HepG2 (cell line): Measurements from ENCODE around the gene MRPL36. TPM values are rescaled to one million over a fixed set of nuclear protein-coding genes. Genes with fewer than 3 reads are reported as not detected.

Experiments
- ADNP ChIP-seq: sonication (generic); formaldehyde crosslinking; IDR thresholded peaks from 2 replicates; pipeline ENCODE4 v1.4.0; 2020; ENCODE audit warnings: missing genetic modification reagents
- CCAR2 ChIP-seq: fragments of 200-400 bp; formaldehyde crosslinking; optimal IDR thresholded peaks from 2 replicates; pipeline ENCODE3; 2018; ENCODE audit warnings: low read depth, mild to moderate bottlenecking, low read length, moderate library complexity
- GLI4 ChIP-seq: sonication (generic); formaldehyde crosslinking; IDR thresholded peaks from 2 replicates; pipeline ENCODE4 v1.5.1; 2020; ENCODE audit warnings: missing genetic modification reagents, mild to moderate bottlenecking, moderate library complexity, borderline replicate concordance
- KLF16 ChIP-seq, 2 experiments: sonication (generic) in 1 of 2; formaldehyde crosslinking in 1 of 2; IDR thresholded peaks; 2 replicates each; pipeline versions ENCODE4 v1.6.1 to v1.8.0; 2016 to 2023; ENCODE audit warnings: missing genetic modification reagents in 2 of 2, missing compliant biosample characterization in 1 of 2
- PRDM10 ChIP-seq: sonication (generic); formaldehyde crosslinking; IDR thresholded peaks from 2 replicates; pipeline ENCODE4 v1.4.0; 2020; ENCODE audit warnings: low read depth, missing genetic modification reagents
- RFXAP ChIP-seq: sonication (generic); formaldehyde crosslinking; IDR thresholded peaks from 2 replicates; pipeline ENCODE4 v1.4.0; 2020; ENCODE audit warnings: missing genetic modification reagents, borderline replicate concordance
- ZGPAT ChIP-seq: IDR thresholded peaks from 2 replicates; pipeline ENCODE4 v1.6.1; 2016; ENCODE audit warnings: mild to moderate bottlenecking
- ZKSCAN5 ChIP-seq: sonication (generic); formaldehyde crosslinking; IDR thresholded peaks from 2 replicates; pipeline ENCODE4 v1.5.1; 2020; ENCODE audit warnings: mild to moderate bottlenecking, missing genetic modification reagents
- ZNF10 ChIP-seq: sonication (generic); formaldehyde crosslinking; IDR thresholded peaks from 2 replicates; pipeline ENCODE4 v1.4.0; 2020; ENCODE audit warnings: mild to moderate bottlenecking, low read depth, missing genetic modification reagents, borderline replicate concordance
- ZNF124 ChIP-seq: sonication (generic); formaldehyde crosslinking; IDR thresholded peaks from 2 replicates; pipeline ENCODE4 v1.4.0; 2020; ENCODE audit warnings: missing genetic modification reagents
- ZNF234 ChIP-seq: sonication (generic); formaldehyde crosslinking; conservative IDR thresholded peaks from 2 replicates; pipeline ENCODE4 v1.5.1; 2020; ENCODE audit warnings: mild to moderate bottlenecking, missing genetic modification reagents
- ZNF333 ChIP-seq: sonication (generic); formaldehyde crosslinking; IDR thresholded peaks from 2 replicates; pipeline ENCODE4 v1.4.0; 2020; ENCODE audit warnings: mild to moderate bottlenecking, missing genetic modification reagents, borderline replicate concordance
- ZNF569 ChIP-seq: sonication (generic); formaldehyde crosslinking; IDR thresholded peaks from 2 replicates; pipeline ENCODE4 v1.5.0; 2020; ENCODE audit warnings: mild to moderate bottlenecking, missing genetic modification reagents, moderate library complexity, borderline replicate concordance
- ZNF670 ChIP-seq: sonication (generic); formaldehyde crosslinking; IDR thresholded peaks from 2 replicates; pipeline ENCODE4 v1.8.0; 2022; ENCODE audit warnings: mild to moderate bottlenecking, missing genetic modification reagents, borderline replicate concordance
- ZNF7 ChIP-seq: IDR thresholded peaks from 2 replicates; pipeline ENCODE4 v1.6.1; 2016; ENCODE audit warnings: missing biosample characterization, missing genetic modification reagents
- ZNF703 ChIP-seq: sonication (generic); formaldehyde crosslinking; IDR thresholded peaks from 2 replicates; pipeline ENCODE4 v1.5.1; 2020; ENCODE audit warnings: missing genetic modification reagents, mild to moderate bottlenecking, moderate library complexity, borderline replicate concordance
- ZNF788 ChIP-seq: sonication (generic); formaldehyde crosslinking; IDR thresholded peaks from 2 replicates; pipeline ENCODE4 v1.5.0; 2020; ENCODE audit warnings: mild to moderate bottlenecking, missing genetic modification reagents, borderline replicate concordance
- ZNF839 ChIP-seq: sonication (generic); formaldehyde crosslinking; IDR thresholded peaks from 2 replicates; pipeline ENCODE4 v1.4.0; 2020; ENCODE audit warnings: missing genetic modification reagents, mild to moderate bottlenecking, borderline replicate concordance
- polyA plus RNA-seq, 8 experiments: library from polyadenylated mRNA; depleted of rRNA in 3 of 8; stranded (reverse) in 7 of 8; unstranded in 1 of 8; fragments of >200 nt; fragmentation: Illumina TruSeq in 4 of 8; extraction: Trizol in 4 of 8; gene quantifications; 2 replicates each; pipeline versions ENCODE4 v1.2.1 to v1.2.3, GENCODE V29; 2011 to 2016; ENCODE audit warnings: low read depth in 4 of 8, missing spikeins in 1 of 8, mixed read lengths in 1 of 8; ENCODE audit not compliant: insufficient read depth in 1 of 8
- total RNA-seq, 5 experiments: library from RNA; depleted of rRNA; stranded (reverse); fragments of >200 nt; fragmentation: Illumina TruSeq; extraction: Trizol; gene quantifications; 2 replicates each; pipeline ENCODE4 v1.2.3, GENCODE V29; 2016; ENCODE audit warnings: low read depth in 1 of 5
- TF ChIP-seq, protein P1 (sequence below): sonication (generic); formaldehyde crosslinking; IDR thresholded peaks from 2 replicates; pipeline ENCODE4 v1.4.0; 2020; ENCODE audit warnings: missing genetic modification reagents, borderline replicate concordance

Gene MRPL36
- total and polyA plus RNA-seq, 2 of the 13 experiments (the other 11 are each of a cell fraction or from before 2014, with no cell fraction given): 71.3 to 113 TPM

- TF ChIP-seq ZNF788 (CRISPR knock-in tag) (peak; percentile 73; the same call in 1 of the 2 replicates), ZNF10 (CRISPR knock-in tag) (0 out of 2 replicates have a peak, but pooled peaks have one; percentile 40), ZNF569 (CRISPR knock-in tag) (no peak), ZNF7 (CRISPR knock-in tag) (no peak), ZNF333 (CRISPR knock-in tag) (no peak), RFXAP (peak; percentile 57; the same call in 1 of the 2 replicates), ZKSCAN5 (CRISPR knock-in tag) (no peak), GLI4 (CRISPR knock-in tag) (peak; percentile 51; the same call in 1 of the 2 replicates), ZNF703 (0 out of 2 replicates have a peak, but pooled peaks have one; percentile 73), ZNF124 (CRISPR knock-in tag) (no peak), CCAR2 (no peak), ZNF839 (CRISPR knock-in tag) (no peak), ADNP (CRISPR knock-in tag) (no peak), ZGPAT (CRISPR knock-in tag) (peak; percentile 85; the same call in 1 of the 2 replicates), KLF16 (CRISPR knock-in tag; IDR thresholded peaks at IDR 0.05) (peak in 1 of 2 experiments; percentile 59; a peak in 1 of 4 replicates), ZNF234 (CRISPR knock-in tag) (0 out of 2 replicates have a peak, but pooled peaks have one; percentile 65), PRDM10 (CRISPR knock-in tag) (no peak), ZNF670 (CRISPR knock-in tag) (peak; percentile 85)
- TF ChIP-seq, protein P1, sequence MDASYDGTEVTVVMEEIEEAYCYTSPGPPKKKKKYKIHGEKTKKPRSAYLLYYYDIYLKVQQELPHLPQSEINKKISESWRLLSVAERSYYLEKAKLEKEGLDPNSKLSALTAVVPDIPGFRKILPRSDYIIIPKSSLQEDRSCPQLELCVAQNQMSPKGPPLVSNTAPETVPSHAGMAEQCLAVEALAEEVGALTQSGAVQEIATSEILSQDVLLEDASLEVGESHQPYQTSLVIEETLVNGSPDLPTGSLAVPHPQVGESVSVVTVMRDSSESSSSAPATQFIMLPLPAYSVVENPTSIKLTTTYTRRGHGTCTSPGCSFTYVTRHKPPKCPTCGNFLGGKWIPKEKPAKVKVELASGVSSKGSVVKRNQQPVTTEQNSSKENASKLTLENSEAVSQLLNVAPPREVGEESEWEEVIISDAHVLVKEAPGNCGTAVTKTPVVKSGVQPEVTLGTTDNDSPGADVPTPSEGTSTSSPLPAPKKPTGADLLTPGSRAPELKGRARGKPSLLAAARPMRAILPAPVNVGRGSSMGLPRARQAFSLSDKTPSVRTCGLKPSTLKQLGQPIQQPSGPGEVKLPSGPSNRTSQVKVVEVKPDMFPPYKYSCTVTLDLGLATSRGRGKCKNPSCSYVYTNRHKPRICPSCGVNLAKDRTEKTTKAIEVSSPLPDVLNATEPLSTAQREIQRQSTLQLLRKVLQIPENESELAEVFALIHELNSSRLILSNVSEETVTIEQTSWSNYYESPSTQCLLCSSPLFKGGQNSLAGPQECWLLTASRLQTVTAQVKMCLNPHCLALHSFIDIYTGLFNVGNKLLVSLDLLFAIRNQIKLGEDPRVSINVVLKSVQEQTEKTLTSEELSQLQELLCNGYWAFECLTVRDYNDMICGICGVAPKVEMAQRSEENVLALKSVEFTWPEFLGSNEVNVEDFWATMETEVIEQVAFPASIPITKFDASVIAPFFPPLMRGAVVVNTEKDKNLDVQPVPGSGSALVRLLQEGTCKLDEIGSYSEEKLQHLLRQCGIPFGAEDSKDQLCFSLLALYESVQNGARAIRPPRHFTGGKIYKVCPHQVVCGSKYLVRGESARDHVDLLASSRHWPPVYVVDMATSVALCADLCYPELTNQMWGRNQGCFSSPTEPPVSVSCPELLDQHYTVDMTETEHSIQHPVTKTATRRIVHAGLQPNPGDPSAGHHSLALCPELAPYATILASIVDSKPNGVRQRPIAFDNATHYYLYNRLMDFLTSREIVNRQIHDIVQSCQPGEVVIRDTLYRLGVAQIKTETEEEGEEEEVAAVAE (CRISPR knock-in tag): peak; percentile 42; the same call in 1 of the 2 replicates
Measured at GRCh38 chr5:1801222-1801966, 1.8 kb upstream of the MRPL36 start, which contains the start of gene NDUFS6 (continued).
